HL-60 (cell line): ENCODE data around the gene UBAC2.

Experiments used
- GABPA ChIP-seq: IDR thresholded peaks from 2 replicates; pipeline ENCODE4 v1.6.1; 2012; ENCODE audit warnings: low read depth
- POLR2AphosphoS5 ChIP-seq: IDR thresholded peaks from 2 replicates; pipeline ENCODE4 v1.6.1; 2012; ENCODE audit warnings: low read depth
- TF ChIP-seq, protein P1 (sequence below): IDR thresholded peaks from one replicate; pipeline ENCODE4 v1.5.1; 2011; ENCODE audit warnings: low read length, control low read depth, inconsistent platforms; ENCODE audit not compliant: insufficient read depth
- TF ChIP-seq, protein P2 (sequence below): IDR thresholded peaks from 2 replicates; pipeline ENCODE4 v1.6.1; 2012; ENCODE audit warnings: low read depth; ENCODE audit not compliant: insufficient replicate concordance

DNA sequence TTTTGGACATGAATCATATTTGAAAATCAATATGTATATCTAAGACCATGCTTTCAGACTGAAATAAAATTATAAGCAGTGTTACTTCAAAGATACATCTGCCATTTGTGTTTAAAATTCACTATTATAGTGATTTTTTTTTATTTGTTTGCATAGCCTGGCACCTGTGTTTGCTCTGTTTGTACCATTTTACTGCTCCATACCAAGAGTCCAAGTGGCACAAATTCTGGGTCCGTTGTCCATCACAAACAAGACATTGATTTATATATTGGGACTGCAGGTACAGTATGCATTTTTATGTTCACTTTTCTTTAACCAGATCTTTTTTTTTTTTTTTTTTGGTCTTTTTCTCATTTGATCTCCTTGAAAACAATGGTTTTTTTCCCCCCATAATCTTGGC is 113.3 kb downstream of the UBAC2 start:
- TF ChIP-seq, protein P1, sequence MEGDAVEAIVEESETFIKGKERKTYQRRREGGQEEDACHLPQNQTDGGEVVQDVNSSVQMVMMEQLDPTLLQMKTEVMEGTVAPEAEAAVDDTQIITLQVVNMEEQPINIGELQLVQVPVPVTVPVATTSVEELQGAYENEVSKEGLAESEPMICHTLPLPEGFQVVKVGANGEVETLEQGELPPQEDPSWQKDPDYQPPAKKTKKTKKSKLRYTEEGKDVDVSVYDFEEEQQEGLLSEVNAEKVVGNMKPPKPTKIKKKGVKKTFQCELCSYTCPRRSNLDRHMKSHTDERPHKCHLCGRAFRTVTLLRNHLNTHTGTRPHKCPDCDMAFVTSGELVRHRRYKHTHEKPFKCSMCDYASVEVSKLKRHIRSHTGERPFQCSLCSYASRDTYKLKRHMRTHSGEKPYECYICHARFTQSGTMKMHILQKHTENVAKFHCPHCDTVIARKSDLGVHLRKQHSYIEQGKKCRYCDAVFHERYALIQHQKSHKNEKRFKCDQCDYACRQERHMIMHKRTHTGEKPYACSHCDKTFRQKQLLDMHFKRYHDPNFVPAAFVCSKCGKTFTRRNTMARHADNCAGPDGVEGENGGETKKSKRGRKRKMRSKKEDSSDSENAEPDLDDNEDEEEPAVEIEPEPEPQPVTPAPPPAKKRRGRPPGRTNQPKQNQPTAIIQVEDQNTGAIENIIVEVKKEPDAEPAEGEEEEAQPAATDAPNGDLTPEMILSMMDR: no peak
- TF ChIP-seq GABPA: no peak
- no peak for TF ChIP-seq POLR2AphosphoS5
- TF ChIP-seq, protein P2, sequence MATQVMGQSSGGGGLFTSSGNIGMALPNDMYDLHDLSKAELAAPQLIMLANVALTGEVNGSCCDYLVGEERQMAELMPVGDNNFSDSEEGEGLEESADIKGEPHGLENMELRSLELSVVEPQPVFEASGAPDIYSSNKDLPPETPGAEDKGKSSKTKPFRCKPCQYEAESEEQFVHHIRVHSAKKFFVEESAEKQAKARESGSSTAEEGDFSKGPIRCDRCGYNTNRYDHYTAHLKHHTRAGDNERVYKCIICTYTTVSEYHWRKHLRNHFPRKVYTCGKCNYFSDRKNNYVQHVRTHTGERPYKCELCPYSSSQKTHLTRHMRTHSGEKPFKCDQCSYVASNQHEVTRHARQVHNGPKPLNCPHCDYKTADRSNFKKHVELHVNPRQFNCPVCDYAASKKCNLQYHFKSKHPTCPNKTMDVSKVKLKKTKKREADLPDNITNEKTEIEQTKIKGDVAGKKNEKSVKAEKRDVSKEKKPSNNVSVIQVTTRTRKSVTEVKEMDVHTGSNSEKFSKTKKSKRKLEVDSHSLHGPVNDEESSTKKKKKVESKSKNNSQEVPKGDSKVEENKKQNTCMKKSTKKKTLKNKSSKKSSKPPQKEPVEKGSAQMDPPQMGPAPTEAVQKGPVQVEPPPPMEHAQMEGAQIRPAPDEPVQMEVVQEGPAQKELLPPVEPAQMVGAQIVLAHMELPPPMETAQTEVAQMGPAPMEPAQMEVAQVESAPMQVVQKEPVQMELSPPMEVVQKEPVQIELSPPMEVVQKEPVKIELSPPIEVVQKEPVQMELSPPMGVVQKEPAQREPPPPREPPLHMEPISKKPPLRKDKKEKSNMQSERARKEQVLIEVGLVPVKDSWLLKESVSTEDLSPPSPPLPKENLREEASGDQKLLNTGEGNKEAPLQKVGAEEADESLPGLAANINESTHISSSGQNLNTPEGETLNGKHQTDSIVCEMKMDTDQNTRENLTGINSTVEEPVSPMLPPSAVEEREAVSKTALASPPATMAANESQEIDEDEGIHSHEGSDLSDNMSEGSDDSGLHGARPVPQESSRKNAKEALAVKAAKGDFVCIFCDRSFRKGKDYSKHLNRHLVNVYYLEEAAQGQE: no peak
